Measurements from ENCODE around the gene PZP. TPM values are rescaled to one million over a fixed set of nuclear protein-coding genes. Genes with fewer than 3 reads are reported as not detected.

PZP gene
- total RNA-seq, 1 experiment from 2014 or later = not detected

- no TSS peak for BruUV-seq (replicated peaks)
- no peaks in the 10 kb centered on the region for H3K4me1 Mint-ChIP-seq (ENCODE audit: insufficient read depth, unreplicated experiment)
- ChIA-PET CTCF (interaction anchor here (0.6 kb wide), 1 partner anchor 73 kb away, joined by 3 read pairs; no protein-coding TSS in a partner anchor), POLR2A (interaction anchor here (0.6 kb wide), 1 partner anchor 12 kb away, joined by 3 read pairs; no protein-coding TSS in a partner anchor)
- no peaks in the 10 kb centered on the region for H3K36me3 Mint-ChIP-seq (ENCODE audit: insufficient read depth, unreplicated experiment)
- DNase-seq (ENCODE audit: unreplicated experiment) = no peak
- H3K9me3 Mint-ChIP-seq (ENCODE audit: unreplicated experiment) = no peaks in the 10 kb centered on the region
- H3K27me3 Mint-ChIP-seq (ENCODE audit: insufficient read depth, unreplicated experiment) = no peaks in the 10 kb centered on the region
- intact Hi-C loops (cut with micrococcal nuclease) = no loop called here
- no peak overlapping the region for H3K4me3 Mint-ChIP-seq (ENCODE audit: unreplicated experiment)
- H3K27ac Mint-ChIP-seq (ENCODE audit: low read depth, unreplicated experiment) = no peak overlapping the region
- no peak for TF ChIP-seq CTCF (IDR thresholded peaks at IDR 0.05; ENCODE audit: unreplicated experiment)
Observed at GRCh38 chr12:9104087-9104486, 104.1 kb downstream of the PZP start.

GRCh38 chr12:9103050-9103849 lies 104.9 kb downstream of the PZP start:
- no peak overlapping the region for H3K4me3 Mint-ChIP-seq (ENCODE audit: unreplicated experiment)
- no peaks in the 10 kb centered on the region for H3K36me3 Mint-ChIP-seq (ENCODE audit: insufficient read depth, unreplicated experiment)
- no peaks in the 10 kb centered on the region for H3K27me3 Mint-ChIP-seq (ENCODE audit: insufficient read depth, unreplicated experiment)
- CTCF ChIA-PET = interaction anchor here (0.6 kb wide), 2 partner anchors 55 to 74 kb away, joined by 3 read pairs; no protein-coding TSS in a partner anchor
- no peaks in the 10 kb centered on the region for H3K4me1 Mint-ChIP-seq (ENCODE audit: insufficient read depth, unreplicated experiment)
- no peak overlapping the region for H3K27ac Mint-ChIP-seq (ENCODE audit: low read depth, unreplicated experiment)
- no TSS peak for BruUV-seq (replicated peaks)
- no peak for TF ChIP-seq CTCF (IDR thresholded peaks at IDR 0.05; ENCODE audit: unreplicated experiment)
- no peaks in the 10 kb centered on the region for H3K9me3 Mint-ChIP-seq (ENCODE audit: unreplicated experiment)
- DNase-seq (ENCODE audit: unreplicated experiment) = no peak
- POLR2A ChIA-PET = no interaction called here
- intact Hi-C loops (cut with micrococcal nuclease) = no loop called here

- intact Hi-C loops (cut with micrococcal nuclease) = no loop called here
- H3K4me3 Mint-ChIP-seq (ENCODE audit: unreplicated experiment) = no peak overlapping the region
- no peak for TF ChIP-seq CTCF (IDR thresholded peaks at IDR 0.05; ENCODE audit: unreplicated experiment)
- ChIA-PET POLR2A (interaction anchor here (0.7 kb wide), 1 partner anchor 14 kb away, joined by 3 read pairs; no protein-coding TSS in a partner anchor), CTCF (interaction anchor here (0.8 to 1.0 kb wide), 3 partner anchors 9 to 36 kb away, joined by 3 read pairs; no protein-coding TSS in a partner anchor)
- DNase-seq (ENCODE audit: unreplicated experiment) = no peak
- H3K9me3 Mint-ChIP-seq (ENCODE audit: unreplicated experiment) = no peaks in the 10 kb centered on the region
- H3K36me3 Mint-ChIP-seq (ENCODE audit: insufficient read depth, unreplicated experiment) = no peaks in the 10 kb centered on the region
- H3K4me1 Mint-ChIP-seq (ENCODE audit: insufficient read depth, unreplicated experiment) = no peaks in the 10 kb centered on the region
- no TSS peak for BruUV-seq (replicated peaks)
- no peaks in the 10 kb centered on the region for H3K27me3 Mint-ChIP-seq (ENCODE audit: insufficient read depth, unreplicated experiment)
- H3K27ac Mint-ChIP-seq (ENCODE audit: low read depth, unreplicated experiment) = no peak overlapping the region
Observed at GRCh38 chr12:9101018-9101687, 107.0 kb downstream of the PZP start.

GRCh38 chr12:9099552-9100190 lies 108.5 kb downstream of the PZP start:
- intact Hi-C loops (cut with micrococcal nuclease) = no loop called here
- no peaks in the 10 kb centered on the region for H3K27me3 Mint-ChIP-seq (ENCODE audit: insufficient read depth, unreplicated experiment)
- H3K4me3 Mint-ChIP-seq (ENCODE audit: unreplicated experiment) = no peak overlapping the region
- ChIA-PET CTCF (interaction anchor here (0.6 kb wide), 1 partner anchor 1281 kb away, joined by 3 read pairs; no protein-coding TSS in a partner anchor), POLR2A (no interaction called here)
- TF ChIP-seq CTCF (IDR thresholded peaks at IDR 0.05; ENCODE audit: unreplicated experiment) = no peak
- no peaks in the 10 kb centered on the region for H3K36me3 Mint-ChIP-seq (ENCODE audit: insufficient read depth, unreplicated experiment)
- H3K27ac Mint-ChIP-seq (ENCODE audit: low read depth, unreplicated experiment) = no peak overlapping the region
- no peaks in the 10 kb centered on the region for H3K4me1 Mint-ChIP-seq (ENCODE audit: insufficient read depth, unreplicated experiment)
- no TSS peak for BruUV-seq (replicated peaks)
- H3K9me3 Mint-ChIP-seq (ENCODE audit: unreplicated experiment) = no peaks in the 10 kb centered on the region
- no peak for DNase-seq (ENCODE audit: unreplicated experiment)
